NCI-H1417 (cell line): ENCODE data around the gene IL37.

Source experiments
- DNase-seq, 3 experiments: peaks; one replicate each; lab custom pipeline; 2025; lab: John Stamatoyannopoulos, UW

Gene IL37, protein sequence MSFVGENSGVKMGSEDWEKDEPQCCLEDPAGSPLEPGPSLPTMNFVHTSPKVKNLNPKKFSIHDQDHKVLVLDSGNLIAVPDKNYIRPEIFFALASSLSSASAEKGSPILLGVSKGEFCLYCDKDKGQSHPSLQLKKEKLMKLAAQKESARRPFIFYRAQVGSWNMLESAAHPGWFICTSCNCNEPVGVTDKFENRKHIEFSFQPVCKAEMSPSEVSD

DNA sequence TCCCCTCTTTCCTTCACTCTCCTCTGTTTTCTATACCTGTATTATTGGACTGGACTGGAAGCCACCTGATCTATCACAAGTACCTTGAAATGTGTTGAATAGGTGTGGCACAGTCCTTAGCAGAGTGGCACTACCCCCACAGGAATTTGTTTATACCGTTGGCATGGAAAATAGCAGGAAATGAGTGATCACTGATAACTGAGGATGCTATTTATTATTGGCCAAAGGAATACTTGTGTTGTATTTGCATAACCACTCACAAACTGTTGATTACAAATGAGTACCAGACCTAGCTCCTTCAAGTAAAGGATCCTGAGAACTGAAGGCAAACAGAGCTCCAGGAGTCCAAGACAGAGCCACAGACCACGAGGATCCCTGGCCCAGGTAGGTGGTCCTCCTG lies at the start of gene IL37:
Gene IL37, plus strand, starts transcription at position 301 of the 400 bp plus-strand sequence. CDS start 1,848 bp downstream, outside the sequence.
- DNase-seq, result no peak

DNA sequence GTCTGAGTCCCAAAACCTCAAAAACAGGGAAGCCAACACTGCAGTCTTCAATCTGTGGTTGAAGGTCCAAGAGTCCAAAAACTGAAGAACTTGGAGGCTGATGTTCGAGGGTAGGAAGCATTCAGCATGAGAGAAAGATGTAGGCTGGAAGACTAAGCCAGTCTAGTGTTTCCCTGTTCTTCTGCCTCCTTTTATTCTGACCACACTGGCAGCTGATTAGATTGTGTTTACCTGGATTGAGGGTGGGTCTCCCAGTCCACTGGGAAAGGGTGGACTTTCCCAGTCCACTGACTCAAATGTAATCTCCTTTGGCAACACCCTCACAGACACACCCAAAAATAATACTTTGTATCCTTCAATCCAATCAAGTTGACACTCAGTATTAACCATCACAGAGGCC lies 46.9 kb upstream of the IL37 start:
- DNase-seq, result no peak

DNA sequence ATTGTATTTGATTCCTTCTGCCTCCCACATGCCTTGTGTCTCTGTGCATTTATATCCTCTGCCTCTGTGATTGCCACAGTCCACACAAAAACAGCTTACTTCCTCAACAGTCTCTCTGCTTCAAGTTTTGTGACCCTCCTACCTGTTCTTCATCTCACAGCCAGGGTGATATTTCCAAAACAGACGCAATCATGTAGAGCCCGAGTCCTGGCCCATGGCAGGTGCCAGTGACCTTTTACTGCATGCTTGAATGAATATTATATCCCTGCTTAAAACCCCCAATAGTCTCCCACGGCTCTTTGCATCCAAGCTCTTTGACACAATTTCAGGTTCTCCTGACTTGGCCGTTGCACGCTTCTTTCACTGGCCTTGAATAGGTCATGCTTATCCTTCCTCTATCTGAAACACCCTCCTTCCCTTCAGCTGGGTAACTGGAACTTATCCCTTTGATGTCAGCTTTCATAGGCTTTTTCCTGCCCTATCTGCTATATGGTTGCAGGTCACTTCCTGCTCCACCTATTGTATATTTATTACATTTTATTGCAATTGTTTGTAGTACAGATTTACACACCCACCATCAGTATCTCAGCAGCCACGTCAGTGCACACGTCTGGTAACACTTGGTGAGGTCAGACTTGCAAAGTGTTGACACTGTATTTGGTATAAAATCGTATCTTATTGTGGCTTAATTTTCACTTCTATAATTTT lies 44.7 kb upstream of the IL37 start:
- DNase-seq, result no peak

DNA sequence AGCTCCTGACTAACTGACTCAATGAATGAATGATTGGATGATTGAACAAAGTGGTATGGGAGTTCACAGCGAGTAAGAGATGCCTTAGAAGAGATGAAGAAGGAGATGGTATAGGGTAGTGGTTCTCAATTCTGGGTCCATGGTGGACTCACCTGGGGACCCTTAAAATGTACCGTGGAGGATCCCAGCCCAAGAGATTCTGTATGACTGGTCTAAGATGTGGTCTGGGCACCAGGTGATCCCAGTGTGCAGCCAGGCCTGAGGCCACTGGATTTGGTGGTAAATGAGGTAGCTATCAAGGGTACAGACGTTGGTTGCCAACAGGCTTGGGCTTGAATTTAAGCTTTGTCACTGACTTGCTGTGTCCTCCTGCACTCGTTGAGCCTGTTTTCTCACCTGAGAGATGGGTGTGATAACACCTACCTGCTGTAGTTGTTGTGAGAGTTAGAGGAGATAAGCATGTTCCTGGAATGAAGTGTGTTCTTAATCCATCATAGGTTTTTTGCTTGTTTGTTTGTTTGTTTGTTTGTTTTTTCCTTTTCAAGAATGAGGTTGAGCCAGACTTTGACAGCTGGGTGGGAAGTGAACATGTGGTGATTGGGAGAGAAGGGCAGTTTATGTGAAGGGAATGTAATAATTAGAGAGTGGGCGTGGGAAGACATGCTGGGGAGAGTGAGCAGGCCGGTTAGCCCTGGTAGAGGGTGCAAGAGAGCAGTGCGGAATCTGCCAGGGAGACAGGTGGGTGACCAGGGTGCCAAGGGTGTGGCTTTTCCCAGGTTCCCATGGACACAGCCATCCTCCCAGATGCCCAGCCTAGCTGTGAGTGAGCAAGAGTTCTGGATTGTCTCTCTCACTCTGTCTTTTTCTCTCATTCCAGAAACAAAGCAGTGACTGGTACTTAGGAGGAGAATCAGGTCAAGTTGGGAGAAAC lies 43.0 kb upstream of the IL37 start:
- no peak for DNase-seq

DNA sequence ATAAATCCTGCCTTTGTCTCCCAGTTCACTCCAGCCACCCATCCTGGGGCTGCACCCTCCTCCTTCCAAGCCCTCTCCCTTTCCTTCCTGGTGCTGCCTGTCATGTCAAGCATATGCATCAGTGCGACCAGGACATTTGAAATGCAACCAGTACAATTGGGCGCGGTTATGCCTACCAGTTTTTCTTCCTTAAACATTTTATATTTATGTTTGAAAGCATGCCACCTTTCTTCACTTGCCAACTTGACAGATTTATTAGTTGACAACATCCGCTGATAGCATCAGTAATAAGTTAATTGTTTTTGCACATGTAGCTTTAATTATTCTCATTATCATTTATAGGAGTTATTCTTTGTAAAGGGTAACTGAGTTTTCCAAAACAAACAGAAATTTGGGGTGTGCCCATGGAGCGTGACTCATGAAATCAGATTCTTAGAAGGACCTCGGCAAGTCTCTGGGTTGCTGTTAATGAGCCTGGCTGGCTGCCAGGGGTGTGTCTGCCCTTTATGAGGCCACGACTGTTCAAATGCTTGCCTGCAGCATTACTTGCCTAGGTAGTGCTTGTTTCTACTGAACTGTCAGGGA lies 41.6 kb upstream of the IL37 start:
- peak; percentile 62 to 95 (median 88) for DNase-seq

DNA sequence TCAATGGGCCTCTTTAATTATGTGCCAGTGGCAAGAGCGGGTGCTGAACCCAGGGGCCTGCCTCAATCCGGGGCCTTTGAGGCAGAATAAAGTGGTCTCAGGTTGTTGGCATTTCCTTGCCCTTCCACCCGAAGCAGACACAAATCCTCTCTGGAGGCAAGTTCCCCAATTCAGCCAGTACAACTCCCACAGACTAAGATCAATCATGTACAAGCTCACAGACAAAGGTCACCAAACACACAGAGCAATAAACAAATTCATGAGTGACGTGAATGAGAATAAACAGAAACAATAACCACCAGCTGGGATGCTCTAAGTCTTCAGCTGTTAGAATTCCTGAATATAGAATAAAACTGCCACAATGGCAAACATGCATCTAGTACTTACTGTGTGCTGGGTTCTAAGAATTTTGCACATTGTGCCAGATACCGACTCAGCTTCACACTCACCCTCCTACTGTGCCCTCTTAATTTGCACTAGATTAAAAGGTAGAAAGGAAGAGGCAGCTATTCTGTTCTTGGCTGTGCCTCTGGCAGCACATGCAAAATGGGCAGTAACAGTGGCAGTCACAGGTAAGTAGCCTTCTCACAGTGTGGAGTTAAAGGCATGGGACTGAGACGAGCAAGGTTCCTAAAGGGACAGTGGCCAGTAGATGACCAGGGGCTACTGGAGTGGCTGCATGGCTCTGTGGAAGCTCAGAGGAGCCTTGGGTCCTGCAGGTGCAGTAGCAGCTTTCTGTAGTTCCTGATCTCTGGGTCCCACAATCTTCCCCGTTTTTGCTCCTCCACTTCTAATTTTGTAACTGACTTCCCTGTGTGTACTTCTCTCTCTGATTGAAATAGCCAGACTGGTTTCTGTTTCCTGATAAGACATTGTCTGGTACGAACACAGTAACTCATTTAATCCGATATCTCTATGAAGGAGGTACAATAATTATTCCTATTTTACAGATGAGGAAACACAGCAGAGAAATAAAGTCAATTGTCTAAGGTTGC lies 39.8 kb upstream of the IL37 start:
- no peak for DNase-seq

DNA sequence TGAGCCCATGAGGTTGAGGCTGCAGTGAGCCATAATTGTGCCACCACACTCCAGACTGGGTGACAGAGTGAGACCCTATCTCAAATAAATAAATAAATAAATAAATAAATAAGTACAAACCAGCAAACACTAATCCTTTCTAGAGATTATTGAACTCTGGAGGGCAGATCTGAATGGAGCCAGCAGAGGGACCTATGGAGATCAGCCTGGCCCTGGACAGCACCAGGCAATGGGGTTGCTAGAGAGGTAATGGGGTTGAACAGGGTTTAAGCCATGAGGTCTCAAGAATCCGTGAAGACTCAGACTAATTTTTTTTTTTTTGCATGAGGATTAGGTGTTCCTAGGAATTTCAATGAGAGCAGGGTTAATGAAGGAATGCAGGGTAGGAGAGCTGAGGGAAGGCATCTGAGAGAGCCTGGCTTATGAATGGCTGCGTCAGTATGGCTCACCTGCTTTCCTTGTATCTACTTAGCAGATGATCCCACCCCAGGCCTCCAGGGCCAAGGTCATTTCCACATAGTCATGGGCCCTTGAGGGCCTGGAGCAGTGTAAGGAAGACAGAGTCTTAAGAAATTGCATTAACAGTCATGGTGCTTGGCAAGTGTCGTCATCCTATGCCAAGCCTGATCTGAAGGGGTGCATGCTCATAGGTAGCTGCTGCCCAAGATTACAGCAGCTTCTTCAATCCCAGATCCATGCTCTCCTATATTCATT lies 34.6 kb upstream of the IL37 start:
- DNase-seq, result no peak

DNA sequence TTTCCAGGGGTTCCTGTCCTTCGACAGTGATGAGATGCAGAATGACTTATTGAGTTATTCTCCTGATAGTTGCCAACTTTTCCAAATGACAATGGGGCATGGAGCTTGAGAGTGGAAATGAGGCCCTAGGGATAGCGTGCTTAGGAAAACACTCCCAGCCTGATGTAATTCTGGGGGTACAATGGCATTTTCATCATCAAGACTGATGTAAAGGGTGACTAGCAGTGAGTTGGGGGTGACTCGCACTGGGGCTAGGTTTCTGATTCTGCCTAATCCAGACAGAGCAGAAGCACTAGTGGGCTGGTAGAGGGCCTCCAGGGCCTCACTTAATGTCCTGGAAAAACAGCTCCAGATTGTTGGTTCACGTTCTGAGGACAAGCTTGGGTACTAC lies 34.0 kb upstream of the IL37 start:
- no peak for DNase-seq

DNA sequence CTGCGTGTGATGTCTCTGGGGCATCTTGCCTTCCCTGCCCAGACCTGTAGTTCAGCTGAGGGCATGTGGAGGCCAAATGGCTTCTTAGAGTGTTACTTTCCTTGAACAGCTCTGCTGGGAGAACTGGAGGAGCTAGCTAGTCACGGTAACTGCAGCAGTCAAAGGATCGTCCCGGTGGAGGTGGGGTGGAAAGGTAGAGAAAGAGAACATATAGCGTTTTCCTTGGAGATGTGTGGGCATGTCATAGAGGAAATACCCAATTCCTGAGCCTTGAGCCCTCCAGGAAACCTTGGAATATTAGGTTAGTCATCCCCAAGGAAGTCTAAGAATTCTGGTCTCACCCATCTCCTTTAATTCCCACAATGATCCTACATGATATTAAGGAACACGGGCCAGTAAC lies 33.5 kb upstream of the IL37 start:
- no peak for DNase-seq

DNA sequence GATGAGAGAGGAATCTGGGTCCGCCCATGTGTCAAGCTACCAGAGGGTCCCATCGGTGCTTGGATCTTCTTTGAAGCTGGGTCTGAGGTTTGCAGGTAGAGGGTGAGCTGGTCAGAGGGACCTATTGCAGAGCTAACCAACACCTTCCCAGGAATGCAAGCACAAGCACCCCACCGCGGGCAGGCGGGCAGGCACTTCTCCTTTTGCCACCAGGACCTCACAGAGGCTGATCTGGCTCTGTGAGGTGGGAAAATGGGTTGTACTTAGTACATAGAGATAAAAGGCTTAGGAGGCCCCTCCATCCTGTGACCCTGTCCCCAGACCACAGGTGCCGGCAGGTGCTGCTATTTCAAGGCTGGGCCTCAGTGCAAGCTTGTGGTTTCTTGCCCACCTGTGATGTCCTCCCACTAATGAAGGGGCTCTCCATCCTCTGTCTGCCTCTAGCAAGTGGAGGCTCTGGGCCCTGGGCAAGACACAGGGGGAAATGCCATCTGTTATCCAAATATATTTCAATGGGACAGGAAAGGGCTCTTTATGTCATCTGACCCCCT lies 31.4 kb upstream of the IL37 start:
- no peak for DNase-seq

DNA sequence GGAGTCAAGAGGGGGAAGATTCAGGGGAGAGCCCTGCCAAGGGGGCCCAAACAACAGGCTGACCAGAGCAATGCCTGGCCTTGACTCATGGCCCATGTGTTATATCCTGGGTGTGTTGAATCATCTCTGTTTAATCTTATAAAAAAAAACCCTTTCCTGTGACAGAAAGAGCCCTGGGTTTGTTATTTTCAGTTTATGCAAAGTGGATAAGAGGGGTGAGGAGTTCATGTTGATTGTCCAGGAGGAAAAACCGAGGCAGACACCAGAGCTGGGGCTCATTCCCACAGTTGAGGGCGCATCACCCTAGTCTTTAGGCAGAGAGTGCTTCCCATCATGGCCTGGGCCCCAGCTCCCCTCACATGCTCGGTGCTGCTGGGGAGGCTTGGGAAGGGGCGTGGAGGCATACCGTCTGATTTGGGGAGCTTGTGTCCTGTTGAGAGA lies 30.9 kb upstream of the IL37 start:
- DNase-seq, result no peak

DNA sequence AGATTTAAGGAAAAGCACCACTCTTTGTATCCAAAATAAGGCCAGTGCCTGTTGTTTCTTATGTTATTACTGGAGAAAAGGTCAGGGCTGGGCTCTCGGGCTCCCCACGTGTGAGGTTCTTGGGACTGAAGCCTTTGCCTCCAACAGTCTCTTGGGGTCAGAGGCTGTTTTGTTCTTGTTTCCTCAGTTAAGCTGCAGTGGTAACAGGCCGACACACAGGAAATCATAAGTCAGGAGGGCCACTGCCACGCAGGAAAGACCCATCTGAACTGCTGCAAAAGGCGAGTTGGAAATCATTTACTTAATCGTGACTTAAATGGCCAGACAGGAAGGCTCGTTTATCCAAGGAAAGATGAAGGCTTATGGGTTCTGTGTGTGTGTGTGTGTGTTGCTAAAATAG lies 30.3 kb upstream of the IL37 start:
- DNase-seq, result no peak

DNA sequence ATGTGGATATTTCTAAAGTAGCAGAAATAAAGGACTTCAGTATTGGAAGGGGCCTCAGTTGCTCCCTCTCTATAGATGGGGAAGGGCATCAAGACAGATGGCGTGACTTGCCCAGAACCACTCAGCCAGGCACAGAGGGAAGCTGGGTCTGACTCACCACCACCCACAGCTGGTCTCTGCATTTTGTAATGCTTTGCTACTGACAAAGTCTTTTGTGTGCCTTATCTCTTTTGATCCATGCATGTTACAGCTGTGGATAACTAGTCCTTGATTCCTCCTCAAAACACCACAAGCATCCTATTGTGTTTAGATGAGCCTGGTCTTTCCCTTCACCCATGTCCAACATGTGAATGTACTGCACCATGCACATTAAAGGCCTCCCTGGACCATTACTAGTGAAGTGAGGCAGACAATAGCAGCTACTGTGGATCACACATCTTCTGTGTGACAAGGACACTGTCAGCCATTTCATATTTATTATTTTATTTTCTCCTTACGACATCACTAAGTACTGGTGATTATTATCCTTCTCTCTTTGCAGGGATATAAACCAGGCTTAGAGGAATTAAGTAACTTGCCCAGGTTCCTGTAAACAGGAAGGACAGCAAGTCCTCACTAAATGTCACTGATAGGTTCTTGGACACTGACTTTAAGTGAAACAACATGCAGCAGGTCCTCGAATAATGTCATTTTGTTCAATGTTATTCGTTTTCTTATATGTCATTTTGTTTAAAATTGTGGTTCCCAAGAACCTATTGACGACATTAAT lies 29.6 kb upstream of the IL37 start:
- no peak for DNase-seq

DNA sequence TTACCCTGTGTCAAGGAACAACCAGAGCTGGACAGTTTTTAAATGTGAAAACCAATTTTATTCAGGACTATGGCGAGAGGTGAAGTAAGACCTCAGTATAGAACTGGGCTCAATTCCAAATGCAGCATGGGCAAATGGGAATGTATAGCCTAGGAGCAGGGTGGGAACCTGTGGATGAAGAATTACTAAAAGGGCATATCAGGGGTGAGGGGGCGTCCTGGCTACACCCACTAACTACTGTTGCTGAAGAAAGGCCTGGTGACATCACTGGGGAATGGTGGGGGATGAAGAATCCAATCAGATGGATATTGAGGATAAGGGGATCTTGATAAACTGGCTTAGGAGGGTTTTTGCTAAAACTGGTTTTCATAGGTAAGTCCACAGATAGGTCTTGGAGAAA lies 27.3 kb upstream of the IL37 start:
- DNase-seq, result no peak

DNA sequence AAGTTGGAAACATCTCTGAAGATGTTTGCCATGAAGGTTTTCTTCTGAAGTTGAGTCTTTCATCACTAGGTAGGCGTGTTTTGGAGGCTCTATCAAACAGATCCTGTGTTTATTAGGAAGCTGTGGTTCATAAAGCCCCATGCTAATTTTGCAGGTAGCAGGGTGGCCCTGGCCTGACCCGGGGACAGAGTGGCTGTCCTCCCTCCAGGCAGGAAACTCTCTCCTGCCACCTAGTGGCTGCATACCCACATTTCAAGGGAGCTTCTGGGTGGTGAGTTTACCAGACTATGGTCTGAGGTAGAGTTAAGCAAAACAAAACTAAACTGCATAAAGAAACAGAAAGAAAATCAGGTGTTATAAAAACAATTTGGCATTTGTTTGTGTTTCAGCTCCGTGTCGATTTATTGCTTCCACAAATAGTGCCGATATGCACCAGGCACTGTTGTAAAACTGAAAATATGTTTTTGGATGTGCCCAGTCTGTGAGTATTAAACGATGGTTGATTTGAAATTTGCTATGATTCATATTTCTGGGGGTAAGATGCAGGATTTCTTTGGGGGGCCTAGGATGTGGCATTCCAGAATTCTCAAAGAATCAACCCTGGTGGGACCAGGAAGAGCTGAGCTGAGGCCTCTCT lies 26.0 kb upstream of the IL37 start:
- peak in 1 of 3 experiments; percentile 30 for DNase-seq

DNA sequence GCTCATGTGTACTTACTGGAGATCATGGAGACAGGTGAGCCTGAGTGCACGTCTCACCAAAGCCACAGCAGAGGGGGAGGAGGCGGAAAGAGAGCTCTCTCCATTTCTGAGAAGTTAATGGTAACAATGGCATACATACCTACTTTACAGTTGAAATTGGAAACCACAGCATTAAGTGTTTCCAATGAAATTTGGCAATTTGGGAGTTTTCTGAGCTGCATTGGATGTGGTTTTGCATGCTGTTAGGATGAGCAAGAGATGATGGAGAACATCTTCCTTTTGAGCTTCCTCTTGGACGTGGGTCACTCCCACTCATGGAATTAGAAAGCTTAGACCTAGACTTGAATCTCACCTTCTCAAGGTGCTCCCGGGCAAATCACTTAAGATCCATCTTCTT lies 25.5 kb upstream of the IL37 start:
- no peak for DNase-seq

DNA sequence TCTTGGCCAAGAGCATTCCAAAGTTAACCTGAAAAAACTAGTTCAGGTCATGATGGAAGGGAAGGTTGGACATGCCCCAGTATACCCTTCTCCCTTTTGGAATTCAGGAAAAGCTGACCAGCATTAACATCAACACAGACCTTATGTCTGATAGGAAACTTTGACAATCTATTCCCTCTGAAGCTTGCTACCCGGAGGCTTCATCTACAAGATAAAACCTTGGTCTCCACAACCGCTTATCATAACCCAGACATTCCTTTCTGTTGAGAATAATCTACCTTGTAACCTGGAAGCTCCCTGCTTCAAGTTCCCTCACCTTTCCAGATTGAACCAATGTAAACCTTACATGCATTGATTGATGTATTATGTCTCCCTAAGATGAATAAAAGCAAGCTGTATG lies 24.7 kb upstream of the IL37 start:
- no peak for DNase-seq

DNA sequence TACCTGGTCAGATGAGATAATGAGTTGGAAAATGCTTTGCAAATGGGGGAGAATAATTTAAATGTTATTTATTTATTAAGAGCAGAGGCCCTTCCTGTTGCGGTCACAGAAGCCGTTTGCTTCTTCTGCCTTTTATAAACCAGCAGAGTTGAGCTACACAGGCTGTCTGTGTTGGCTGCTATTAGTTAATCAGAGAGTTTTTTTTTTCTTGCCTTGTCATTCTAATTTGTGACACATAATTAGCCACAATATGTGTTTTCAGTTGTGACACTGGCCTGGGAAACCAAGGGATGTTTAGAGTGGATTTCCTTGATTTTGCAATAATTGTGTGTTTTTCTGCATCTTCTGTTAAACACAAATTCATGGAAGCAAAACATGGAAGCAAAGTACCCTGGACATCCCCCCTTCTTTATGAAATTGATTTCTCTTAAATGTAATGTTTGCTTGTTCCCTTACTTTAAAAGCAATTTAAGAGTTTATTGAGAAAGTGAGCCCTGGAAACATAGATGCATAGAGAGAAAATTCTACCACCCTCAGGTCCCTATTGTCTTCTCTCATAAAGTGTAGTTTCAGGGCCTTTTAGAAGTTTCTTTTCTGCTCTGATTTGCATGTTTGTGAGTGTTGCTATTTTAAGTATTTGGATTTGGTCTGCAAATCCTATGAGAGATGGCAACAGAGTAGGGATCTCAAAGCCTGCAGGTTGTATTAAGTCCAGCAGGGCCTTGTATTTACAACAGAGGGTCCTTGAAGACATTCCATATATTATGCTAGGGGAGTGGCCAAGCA lies 22.8 kb upstream of the IL37 start:
- DNase-seq, result no peak
